HG03432 (cell line): ENCODE results near the gene PITX2.

Experiments used
- ATAC-seq: cut with Tn5 transposase; IDR thresholded peaks from one replicate; pipeline ENCODE4 v1.9.1; 2021; ENCODE audit warnings: mild to moderate bottlenecking, moderate library complexity; ENCODE audit not compliant: unreplicated experiment

The PITX2 gene

GRCh38 chr4:110622841-110623717 is at the start of gene PITX2:
Gene PITX2 (minus strand): TSS chr4:110623077. CDS start chr4:110622460, 617 bp downstream.
- ATAC-seq, result peak; percentile 90

- ATAC-seq, result no peak
Observed at GRCh38 chr4:110671679-110672078, 48.8 kb upstream of the PITX2 start.

DNA sequence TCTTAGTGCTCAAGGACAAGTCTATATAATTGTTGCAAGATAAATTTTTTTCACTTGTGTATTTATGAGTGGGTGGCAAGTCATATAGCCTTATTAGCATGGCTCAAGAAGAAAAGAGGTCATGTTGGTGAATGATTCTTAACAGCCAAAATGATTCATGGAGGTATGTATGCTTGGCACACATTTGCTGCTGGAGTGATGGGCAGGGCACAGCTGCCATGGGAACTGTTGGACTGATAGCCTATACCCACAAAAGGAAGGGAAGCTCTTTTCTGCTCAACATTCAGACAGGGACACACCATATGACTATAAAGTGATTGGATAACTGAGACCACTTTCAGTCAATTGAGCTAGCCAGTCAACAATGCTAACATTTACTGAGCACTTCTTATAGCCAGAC is 46.8 kb upstream of the PITX2 start:
- no peak for ATAC-seq

DNA sequence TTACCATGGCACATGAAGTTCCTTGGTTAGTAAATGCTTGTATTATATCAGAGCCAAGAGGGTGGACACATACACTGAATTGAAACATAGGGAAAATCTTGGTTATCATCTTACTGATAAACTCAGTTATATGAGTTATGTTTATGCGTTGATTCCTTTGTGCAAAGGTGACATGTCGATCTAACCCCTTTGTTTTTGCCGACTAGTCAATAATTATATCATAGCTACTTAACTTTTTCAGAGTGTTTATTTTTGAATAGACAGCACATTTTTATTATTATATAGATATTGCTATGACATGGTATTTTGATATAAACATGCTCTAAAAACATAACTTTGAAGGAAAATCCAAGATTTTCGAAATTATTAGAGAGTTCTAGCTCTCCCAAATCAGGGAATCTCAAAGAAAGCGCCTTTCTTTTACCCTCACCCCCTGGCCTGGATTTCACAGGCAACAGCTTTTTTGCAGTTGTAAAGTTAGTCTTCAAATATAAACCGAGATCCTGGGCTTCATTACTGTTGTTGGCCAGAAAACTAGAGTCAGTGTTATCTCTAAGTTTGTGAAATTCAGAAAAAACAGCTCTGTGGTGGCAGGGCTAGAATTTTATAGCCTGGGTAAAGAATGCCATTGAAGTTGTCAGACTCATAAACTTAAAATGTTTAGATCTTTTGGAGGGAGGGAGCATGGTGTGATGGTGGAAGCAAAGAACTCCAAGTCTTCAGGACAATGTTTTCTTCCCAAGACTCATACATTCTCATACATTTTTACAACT is 45.8 kb upstream of the PITX2 start:
- no peak for ATAC-seq

DNA sequence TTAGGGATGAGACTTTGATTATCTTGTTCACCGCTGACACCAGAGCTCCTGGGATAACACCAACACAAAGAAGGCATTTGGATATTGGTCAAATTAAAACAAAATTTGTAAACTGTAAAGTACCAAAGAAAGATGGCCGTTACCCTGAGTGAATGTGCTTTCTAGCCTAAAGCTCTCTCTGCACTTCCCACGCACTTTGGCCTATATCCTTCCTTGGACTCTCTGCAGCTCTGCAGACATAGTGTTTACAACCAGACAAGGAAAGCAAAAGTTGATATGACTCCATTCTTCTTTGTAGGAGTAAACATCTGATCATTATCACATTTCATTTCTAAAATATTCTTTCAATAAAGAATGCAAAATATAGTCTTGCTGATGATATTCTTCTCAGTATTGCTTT is 44.8 kb upstream of the PITX2 start:
- no peak for ATAC-seq

GRCh38 chr4:110666030-110666429 is 43.2 kb upstream of the PITX2 start:
- ATAC-seq, result no peak

- no peak for ATAC-seq
Observed at GRCh38 chr4:110663738-110664444, 41.0 kb upstream of the PITX2 start.

DNA sequence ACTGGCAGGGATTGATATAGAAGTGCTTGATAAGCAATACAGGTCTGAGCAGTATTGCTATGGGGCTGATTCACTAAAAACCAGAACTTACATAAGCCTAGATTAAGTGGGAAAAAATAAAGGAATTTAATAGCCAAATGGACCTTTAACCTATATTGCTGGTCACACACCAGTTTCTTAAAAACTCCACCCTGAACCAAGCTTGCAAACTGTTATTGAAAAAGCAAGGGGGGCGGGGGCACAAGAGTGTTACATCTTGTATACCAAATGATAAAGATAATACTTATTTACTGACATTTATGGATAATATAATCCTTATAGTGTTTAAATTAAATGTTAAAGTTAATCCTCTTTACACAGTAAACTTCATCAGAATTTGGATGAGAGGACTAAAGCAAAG is 40.3 kb upstream of the PITX2 start:
- ATAC-seq, result no peak

- no peak for ATAC-seq
Observed at GRCh38 chr4:110660755-110661154, 37.9 kb upstream of the PITX2 start.

- ATAC-seq, result no peak
Observed at GRCh38 chr4:110654254-110654635, 31.4 kb upstream of the PITX2 start.

GRCh38 chr4:110653321-110654253 is 30.7 kb upstream of the PITX2 start:
- no peak for ATAC-seq

GRCh38 chr4:110644008-110644407 is 21.1 kb upstream of the PITX2 start:
- no peak for ATAC-seq

DNA sequence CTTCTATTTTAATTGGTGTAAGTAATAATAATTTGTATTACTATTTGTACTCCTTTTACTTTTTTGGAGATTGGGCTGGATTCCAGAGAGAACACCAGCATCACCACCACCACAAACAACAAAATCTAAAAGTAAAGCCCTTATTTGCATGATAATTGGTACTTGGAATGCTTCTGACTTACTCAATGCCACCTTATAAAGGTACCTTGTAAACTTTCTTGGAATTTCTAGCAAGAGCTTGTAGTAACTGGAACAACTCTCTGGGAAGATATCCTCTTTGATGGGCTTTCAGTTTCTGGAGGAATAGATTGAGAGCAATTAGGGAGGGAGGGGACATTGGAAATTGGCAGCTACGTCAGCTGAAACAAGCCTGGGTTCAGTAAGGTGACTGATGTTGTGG is 20.2 kb upstream of the PITX2 start:
- ATAC-seq, result no peak

GRCh38 chr4:110641218-110641617 is 18.3 kb upstream of the PITX2 start:
- ATAC-seq, result no peak

DNA sequence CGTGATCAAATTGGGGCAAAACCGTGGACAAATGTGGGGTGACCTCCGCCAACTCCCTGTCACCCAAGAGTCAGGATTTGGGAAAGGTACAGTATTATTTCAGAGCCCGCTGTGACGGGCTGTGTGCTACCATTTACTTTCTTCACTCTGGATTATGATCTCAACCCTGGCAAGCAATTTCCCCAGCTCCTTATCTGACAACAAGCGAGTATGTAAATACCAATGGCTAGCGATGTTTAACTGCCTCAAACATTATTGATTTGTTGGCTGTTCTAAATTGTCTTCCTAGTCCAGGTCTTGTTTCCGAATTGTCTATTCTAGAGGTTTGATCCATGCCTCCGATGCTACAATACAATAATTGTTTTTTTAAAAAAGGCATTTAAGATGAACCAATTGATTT is 17.7 kb upstream of the PITX2 start:
- no peak for ATAC-seq

DNA sequence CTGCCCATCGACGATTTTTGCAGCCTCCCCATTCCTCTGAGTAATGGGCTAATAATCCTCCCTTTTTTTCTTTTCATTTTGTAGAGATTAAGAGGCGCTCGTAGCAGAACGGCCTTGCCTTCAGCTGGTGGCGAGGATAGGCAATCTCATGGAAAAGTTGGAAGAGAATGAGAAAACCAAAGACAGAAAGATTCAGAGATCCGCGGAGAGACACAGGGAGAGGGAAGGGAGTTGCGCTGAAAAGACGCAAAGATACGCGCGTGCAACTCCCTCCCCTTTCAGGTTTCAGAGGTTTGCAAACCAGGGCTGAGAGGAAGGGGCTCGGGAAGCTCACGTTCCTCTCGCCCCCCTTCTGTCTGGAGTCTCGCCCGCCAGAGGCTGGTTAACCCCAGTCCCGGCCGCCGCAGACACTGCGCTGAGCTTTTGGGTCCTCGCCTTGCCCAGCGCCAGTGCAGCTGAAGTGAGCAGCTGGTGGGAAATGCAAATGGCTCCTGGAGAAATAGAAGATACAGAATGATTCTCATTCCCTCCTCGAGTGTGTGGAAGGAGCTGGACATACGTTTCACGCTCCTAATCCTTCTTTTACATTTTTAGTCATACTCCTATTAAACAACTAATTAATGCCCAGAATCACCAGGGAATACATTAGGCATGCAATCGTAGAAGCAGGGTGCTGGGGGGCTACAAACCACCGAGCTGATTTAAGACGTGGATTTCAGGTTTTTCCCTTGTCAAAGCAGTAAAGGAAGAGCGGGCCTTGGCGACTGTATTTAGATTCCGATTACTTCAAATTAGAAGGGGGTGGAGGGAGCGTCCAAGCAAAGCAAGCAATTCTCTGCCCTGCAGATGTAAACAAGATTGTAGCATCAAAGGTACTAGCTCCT is 16.6 kb upstream of the PITX2 start:
- ATAC-seq, result no peak

DNA sequence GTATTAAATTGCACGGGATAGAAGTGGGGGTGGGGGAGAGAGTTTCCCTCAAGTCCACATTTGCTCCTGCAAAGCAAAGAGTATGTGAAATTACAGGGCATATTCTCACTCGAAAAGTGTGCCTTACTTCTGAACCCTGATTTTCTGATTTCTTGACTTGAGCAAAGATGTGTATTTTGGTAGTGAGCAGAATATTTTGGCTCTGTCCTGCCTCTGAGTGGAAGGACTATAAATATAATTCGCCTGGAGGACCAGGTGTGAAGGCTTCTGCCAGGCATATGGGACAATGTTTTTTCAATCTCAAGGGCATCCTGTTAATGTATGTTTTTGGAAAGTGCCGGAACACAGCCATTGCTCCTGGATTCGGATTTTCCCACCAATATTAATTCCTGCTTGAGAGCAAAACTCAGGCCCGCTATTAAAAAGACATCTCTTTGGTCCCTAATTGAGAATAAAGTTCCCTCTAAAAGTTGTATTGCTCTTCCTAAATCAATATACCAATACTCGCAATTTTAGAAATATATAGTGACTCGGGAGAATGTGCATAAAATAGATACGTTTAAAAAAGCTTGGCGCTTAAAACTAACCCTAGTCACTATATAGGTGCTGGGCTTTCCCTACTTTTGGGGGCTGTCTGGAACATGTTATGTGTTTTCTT is 15.3 kb upstream of the PITX2 start:
- no peak for ATAC-seq

- no peak for ATAC-seq
Observed at GRCh38 chr4:110637408-110638088, 14.7 kb upstream of the PITX2 start.
